ENCODE results near the gene NLRP13.

DNA sequence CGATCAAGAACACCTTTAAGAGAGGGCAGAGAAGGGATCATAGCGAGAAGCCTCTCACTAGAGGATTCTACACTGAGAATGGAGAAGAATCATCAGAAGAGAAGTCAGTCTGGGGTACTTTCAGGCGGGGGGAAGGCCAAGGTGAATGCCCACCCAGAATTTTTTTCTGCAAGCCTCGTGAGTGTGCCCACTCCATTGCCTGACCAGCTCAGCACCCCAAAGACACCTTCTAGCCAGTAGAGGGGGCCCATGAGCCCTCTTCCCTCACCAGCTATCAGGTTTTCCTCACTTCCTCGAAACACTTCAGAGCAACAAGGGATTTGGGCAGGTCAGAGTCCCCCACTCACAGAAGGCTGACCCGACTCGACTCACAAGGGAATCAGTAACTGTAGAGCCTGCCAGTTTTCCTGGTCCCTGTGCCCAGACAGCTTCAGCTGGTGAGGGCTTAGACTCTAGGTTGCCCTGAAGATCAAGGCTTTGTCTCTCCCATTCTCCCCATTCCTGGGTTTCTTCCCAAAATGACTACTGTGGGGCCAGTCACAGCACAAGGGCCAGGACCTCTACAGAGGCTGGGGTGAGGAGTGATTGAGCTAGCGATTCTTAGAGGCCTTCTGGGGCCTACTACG is 18.4 kb downstream of the NLRP13 start:
- TF ChIP-seq, protein P1, sequence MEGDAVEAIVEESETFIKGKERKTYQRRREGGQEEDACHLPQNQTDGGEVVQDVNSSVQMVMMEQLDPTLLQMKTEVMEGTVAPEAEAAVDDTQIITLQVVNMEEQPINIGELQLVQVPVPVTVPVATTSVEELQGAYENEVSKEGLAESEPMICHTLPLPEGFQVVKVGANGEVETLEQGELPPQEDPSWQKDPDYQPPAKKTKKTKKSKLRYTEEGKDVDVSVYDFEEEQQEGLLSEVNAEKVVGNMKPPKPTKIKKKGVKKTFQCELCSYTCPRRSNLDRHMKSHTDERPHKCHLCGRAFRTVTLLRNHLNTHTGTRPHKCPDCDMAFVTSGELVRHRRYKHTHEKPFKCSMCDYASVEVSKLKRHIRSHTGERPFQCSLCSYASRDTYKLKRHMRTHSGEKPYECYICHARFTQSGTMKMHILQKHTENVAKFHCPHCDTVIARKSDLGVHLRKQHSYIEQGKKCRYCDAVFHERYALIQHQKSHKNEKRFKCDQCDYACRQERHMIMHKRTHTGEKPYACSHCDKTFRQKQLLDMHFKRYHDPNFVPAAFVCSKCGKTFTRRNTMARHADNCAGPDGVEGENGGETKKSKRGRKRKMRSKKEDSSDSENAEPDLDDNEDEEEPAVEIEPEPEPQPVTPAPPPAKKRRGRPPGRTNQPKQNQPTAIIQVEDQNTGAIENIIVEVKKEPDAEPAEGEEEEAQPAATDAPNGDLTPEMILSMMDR (IDR thresholded peaks at IDR 0.05; ENCODE audit: insufficient read depth, low read depth, low read length): no peak
- no peak for TF ChIP-seq EZH2 (IDR thresholded peaks at IDR 0.05; ENCODE audit: insufficient read depth, low read length)
